ENCODE measurements around the gene H3-3A. TPM values are rescaled to one million over a fixed set of nuclear protein-coding genes. Genes with fewer than 3 reads are reported as not detected.
A peak's percentile ranks its signal among the peaks of the same experiment; 100 is the strongest.

The H3-3A gene
- total and polyA plus RNA-seq, 12 donors = 259 to 452 (median 317) TPM

DNA sequence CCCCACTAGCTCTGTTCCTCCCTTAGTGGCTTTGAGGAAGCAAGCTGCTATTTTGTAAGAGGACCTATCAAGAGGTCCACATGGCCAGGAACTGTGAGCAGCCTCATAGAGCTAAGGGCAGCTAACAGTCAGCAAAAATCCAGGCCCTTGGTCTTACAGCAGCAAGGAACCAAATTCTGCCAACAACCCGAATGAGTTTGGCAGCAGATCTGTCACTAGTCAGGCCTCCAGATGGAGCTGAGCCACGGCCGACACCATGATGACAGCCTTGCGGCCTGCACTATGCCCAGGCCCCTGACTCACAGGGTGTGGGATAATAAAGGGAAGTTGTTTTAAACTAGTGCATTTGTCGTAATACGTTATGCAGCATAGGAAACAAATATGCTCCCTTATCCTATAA lies 28.0 kb upstream of the H3-3A start:
- H3K4me1 ChIP-seq = peaks cover 0 to 52% (median 0%) of the 10 kb centered on the region in 9 donors
- peak overlapping the region in 9 of 10 donors; percentile 47 to 90 (median 72) for H3K27ac ChIP-seq
- intact Hi-C loops (cut with DNase I) = no loop called here
- H3K36me3 ChIP-seq = no peaks in the 10 kb centered on the region
- TF ChIP-seq, protein P1, sequence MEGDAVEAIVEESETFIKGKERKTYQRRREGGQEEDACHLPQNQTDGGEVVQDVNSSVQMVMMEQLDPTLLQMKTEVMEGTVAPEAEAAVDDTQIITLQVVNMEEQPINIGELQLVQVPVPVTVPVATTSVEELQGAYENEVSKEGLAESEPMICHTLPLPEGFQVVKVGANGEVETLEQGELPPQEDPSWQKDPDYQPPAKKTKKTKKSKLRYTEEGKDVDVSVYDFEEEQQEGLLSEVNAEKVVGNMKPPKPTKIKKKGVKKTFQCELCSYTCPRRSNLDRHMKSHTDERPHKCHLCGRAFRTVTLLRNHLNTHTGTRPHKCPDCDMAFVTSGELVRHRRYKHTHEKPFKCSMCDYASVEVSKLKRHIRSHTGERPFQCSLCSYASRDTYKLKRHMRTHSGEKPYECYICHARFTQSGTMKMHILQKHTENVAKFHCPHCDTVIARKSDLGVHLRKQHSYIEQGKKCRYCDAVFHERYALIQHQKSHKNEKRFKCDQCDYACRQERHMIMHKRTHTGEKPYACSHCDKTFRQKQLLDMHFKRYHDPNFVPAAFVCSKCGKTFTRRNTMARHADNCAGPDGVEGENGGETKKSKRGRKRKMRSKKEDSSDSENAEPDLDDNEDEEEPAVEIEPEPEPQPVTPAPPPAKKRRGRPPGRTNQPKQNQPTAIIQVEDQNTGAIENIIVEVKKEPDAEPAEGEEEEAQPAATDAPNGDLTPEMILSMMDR (IDR thresholded peaks at IDR 0.05) = no peak
- ATAC-seq = peak; percentile 91 to 99 (median 94)
- no peak overlapping the region for H3K4me3 ChIP-seq
- H3K27me3 ChIP-seq = no peaks in the 10 kb centered on the region
- no peaks in the 10 kb centered on the region for H3K9me3 ChIP-seq
- DNase-seq = peak; percentile 83 to 84
- 24 to 27% methylated on average over 6 of the region's 6 CpGs for WGBS, 2 donors

DNA sequence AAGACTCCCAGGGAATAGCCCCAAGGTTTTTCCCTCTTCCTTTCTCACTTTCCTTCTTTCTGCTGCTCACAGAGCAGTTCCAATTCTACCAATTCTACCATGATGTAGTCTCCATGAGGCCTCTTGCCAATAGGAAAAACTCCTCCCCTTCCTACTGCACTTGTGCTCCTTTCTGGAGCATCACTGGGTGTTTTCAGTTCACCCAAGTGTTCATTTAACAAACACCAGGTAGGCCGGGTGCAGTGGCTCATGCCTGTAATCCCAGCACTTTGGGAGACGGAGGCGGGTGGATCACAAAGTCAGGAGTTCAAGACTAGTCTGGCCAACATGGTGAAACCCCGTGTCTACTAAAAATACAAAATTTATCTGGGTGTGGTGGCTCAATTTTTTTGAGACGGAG lies 26.6 kb upstream of the H3-3A start:
- no peak for DNase-seq
- H3K36me3 ChIP-seq = no peaks in the 10 kb centered on the region
- no peak overlapping the region for H3K4me3 ChIP-seq
- intact Hi-C loops (cut with DNase I) = no loop called here
- H3K27me3 ChIP-seq = no peaks in the 10 kb centered on the region
- H3K27ac ChIP-seq = peak overlapping the region in 4 of 10 donors; percentile 57 to 90 (median 77)
- WGBS, 2 donors = 98% methylated on average over 5 of the region's 5 CpGs
- ATAC-seq = no peak
- H3K9me3 ChIP-seq = no peaks in the 10 kb centered on the region
- TF ChIP-seq, protein P1 (IDR thresholded peaks at IDR 0.05) = no peak
- peaks cover 0 to 46% (median 0%) of the 10 kb centered on the region in 9 donors for H3K4me1 ChIP-seq

DNA sequence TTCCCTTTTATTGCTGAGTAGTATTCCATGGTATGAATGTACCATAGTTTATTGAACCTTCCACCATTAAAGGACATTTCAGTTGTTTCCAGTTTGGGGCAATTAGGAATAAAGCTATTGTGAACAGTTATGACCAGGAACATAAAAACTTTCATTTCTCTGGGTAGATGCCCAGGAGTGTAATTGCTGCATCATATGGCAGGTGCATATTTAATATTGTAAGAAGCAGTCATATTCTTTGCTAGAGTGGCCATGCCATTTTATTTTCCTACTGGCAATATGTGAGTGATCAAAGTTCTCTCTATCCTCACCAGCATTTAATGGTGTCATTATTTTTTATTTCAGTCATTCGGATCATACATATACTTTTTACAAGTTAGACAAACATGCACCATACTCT lies 23.9 kb upstream of the H3-3A start:
- Histone ChIP-seq H3K4me3 (no peak overlapping the region), H3K27ac (no peak overlapping the region), H3K27me3 (no peaks in the 10 kb centered on the region), H3K4me1 (peaks cover 0 to 41% (median 0%) of the 10 kb centered on the region in 9 donors), H3K9me3 (no peaks in the 10 kb centered on the region), H3K36me3 (no peaks in the 10 kb centered on the region)
- DNase-seq (no peak), ATAC-seq (no peak)
- intact Hi-C loops (cut with DNase I) = no loop called here
- WGBS, 2 donors = 97 to 100% methylated on average over 1 of the region's 1 CpG
- TF ChIP-seq, protein P1 (IDR thresholded peaks at IDR 0.05) = no peak

DNA sequence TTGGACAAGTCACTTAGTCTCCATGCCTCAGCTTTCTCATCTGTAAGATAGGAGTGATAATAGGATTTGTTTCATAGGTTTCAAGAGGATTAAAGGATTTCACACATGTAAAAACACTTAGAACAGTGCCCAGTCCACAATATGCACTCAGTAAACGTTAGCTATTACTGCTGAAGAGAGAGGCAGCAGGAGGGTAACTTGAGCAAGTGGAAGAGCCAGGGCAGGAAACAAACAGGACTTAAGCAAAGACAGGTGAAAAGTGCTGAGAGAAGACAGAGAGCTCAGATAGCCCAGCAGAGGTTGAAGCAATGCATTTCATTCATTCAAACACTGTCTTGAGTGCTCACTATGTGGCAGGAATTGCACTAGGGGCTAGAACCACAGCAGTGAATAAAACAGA lies 21.1 kb upstream of the H3-3A start:
- Histone ChIP-seq H3K9me3 (no peaks in the 10 kb centered on the region), H3K4me3 (no peak overlapping the region), H3K27ac (peak overlapping the region in 1 of 10 donors; percentile 85), H3K27me3 (no peaks in the 10 kb centered on the region), H3K36me3 (peaks cover 0 to 5% (median 0%) of the 10 kb centered on the region in 9 donors), H3K4me1 (peaks cover 0 to 20% (median 0%) of the 10 kb centered on the region in 9 donors)
- intact Hi-C loops (cut with DNase I) = loop anchor here in 1 of 10 donors (1.0 kb wide), 1 partner anchor 12 kb away; no protein-coding TSS in a partner anchor
- TF ChIP-seq, protein P1 (IDR thresholded peaks at IDR 0.05) = no peak
- no peak for ATAC-seq
- no peak for DNase-seq
- 41 to 42% methylated on average over 1 of the region's 1 CpG for WGBS, 2 donors

Measured in heart right ventricle (tissue), 16 donors.